CD4-positive, alpha-beta memory T cell (primary cell): ENCODE data around the gene MBD4. TPM values are rescaled to one million over a fixed set of nuclear protein-coding genes. Genes with fewer than 3 reads are reported as not detected.

Experiments used
- CTCF ChIA-PET: fragments of 350-600 bp; sonication (Branson Sonifier 250); formaldehyde crosslinking; loops from one replicate; lab custom pipeline; 2021; ENCODE audit warnings: inconsistent platforms; ENCODE audit not compliant: partially characterized antibody; lab: Charles Lee
- POLR2A ChIA-PET: fragments of 350-600 bp; sonication (Branson Sonifier 250); formaldehyde crosslinking; loops from one replicate; lab custom pipeline; 2021; ENCODE audit not compliant: partially characterized antibody; lab: Charles Lee
- DNase-seq, 5 donors: peaks; one replicate each; pipeline versions ENCODE4 v3.0.0 to v3.0.0-alpha.2; 2020 to 2022; ENCODE audit warnings: mixed read lengths in 1 of 5
- H3K27ac ChIP-seq: one replicate; pipeline ENCODE4 v1.7.0; 2013; ENCODE audit warnings: low read depth, low read length
- H3K27me3 ChIP-seq: 2 replicates; pipeline ENCODE4 v1.7.0; 2013; ENCODE audit warnings: mild to moderate bottlenecking, low read length, moderate library complexity; ENCODE audit not compliant: insufficient read depth
- H3K36me3 ChIP-seq: 2 replicates; pipeline ENCODE4 v1.7.0; 2013; ENCODE audit warnings: mild to moderate bottlenecking, low read length, moderate library complexity; ENCODE audit not compliant: insufficient read depth
- H3K4me1 ChIP-seq: 2 replicates; pipeline ENCODE4 v1.7.0; 2013; ENCODE audit warnings: mild to moderate bottlenecking, low read length, moderate library complexity; ENCODE audit not compliant: insufficient read depth
- H3K4me3 ChIP-seq, 2 donors: one replicate each; pipeline ENCODE4 v1.7.0; 2013; ENCODE audit warnings: low read length in 2 of 2, mild to moderate bottlenecking in 1 of 2
- H3K9me3 ChIP-seq, 2 donors: one replicate each; pipeline ENCODE4 v1.7.0; 2013; ENCODE audit warnings: low read length in 2 of 2, control low read depth in 1 of 2; ENCODE audit not compliant: control insufficient read depth in 1 of 2
- H3K27ac Mint-ChIP-seq, 7 donors: one replicate each; pipeline ENCODE4 v1.8.0; 2020 to 2021; ENCODE audit warnings: mixed read lengths in 7 of 7, mild to moderate bottlenecking in 6 of 7, inconsistent platforms in 3 of 7, moderate library complexity in 3 of 7
- H3K27me3 Mint-ChIP-seq, 2 donors: one replicate each; pipeline ENCODE4 v1.8.0; 2020 to 2021; ENCODE audit warnings: mixed read lengths in 2 of 2
- H3K36me3 Mint-ChIP-seq, 2 donors: one replicate each; pipeline ENCODE4 v1.8.0; 2020 to 2021; ENCODE audit warnings: mixed read lengths in 2 of 2, inconsistent platforms in 1 of 2, mild to moderate bottlenecking in 1 of 2
- H3K4me1 Mint-ChIP-seq, 4 donors: one replicate each; pipeline ENCODE4 v1.8.0; 2020 to 2021; ENCODE audit warnings: mixed read lengths in 4 of 4, mild to moderate bottlenecking in 1 of 4
- H3K4me3 Mint-ChIP-seq, 8 donors: one replicate each; pipeline ENCODE4 v1.8.0; 2020 to 2021; ENCODE audit warnings: mixed read lengths in 8 of 8, mild to moderate bottlenecking in 7 of 8, moderate library complexity in 6 of 8, inconsistent platforms in 3 of 8
- H3K9me3 Mint-ChIP-seq, 8 donors: one replicate each; pipeline ENCODE4 v1.8.0; 2020 to 2021; ENCODE audit warnings: mixed read lengths in 8 of 8, mild to moderate bottlenecking in 5 of 8, inconsistent platforms in 3 of 8, moderate library complexity in 1 of 8
- intact Hi-C: fragments of 100-400 bp; cut with micrococcal nuclease; formaldehyde crosslinking; loops from one replicate; pipeline ENCODE4 v1.15.1; 2023
- polyA plus RNA-seq, 2 donors: library from polyadenylated mRNA; unstranded; fragments of 300-500 nt; fragmentation: Illumina TruSeq; gene quantifications; one replicate each; pipeline ENCODE4 v1.2.3, GENCODE V29; 2021
- total RNA-seq, 2 experiments: library from RNA; stranded (reverse); gene quantifications; one replicate each; pipeline ENCODE4 v1.2.3, GENCODE V29; 2021

Gene MBD4
- total and polyA plus RNA-seq, 4 experiments from 2014 or later, result 36.6 to 58.0 (median 52.6) TPM

DNA sequence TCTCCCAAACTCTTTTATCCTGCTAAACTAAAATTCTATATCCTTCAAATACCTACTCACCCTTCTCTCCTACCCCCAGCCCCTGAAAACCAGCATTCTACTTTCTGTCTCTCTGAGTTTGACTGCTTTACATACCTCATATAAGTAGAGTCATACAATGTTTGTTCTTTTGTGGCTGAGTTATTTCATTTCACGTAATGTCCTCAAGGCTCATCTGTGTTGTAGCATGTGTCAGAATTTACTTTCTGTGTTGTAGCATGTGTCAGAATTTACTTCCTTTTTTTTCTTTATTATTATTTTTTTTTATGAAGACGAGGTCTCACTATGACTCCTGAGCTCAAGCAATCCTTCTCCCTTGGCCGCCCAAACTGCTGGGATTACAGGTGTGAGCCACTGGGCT, 20.4 kb upstream of the MBD4 start:
- Histone ChIP-seq H3K27me3 (no peaks in the 10 kb centered on the region), H3K36me3 (no peaks in the 10 kb centered on the region), H3K4me3 (no peak overlapping the region), H3K27ac (no peak overlapping the region), H3K4me1 (no peaks in the 10 kb centered on the region), H3K9me3 (no peaks in the 10 kb centered on the region)
- ChIA-PET CTCF (no interaction called here), POLR2A (no interaction called here)
- no peak for DNase-seq
- H3K4me3 Mint-ChIP-seq, result no peak overlapping the region
- peaks cover 0 to 2% (median 0%) of the 10 kb centered on the region in 8 donors for H3K9me3 Mint-ChIP-seq
- peak overlapping the region in 5 of 7 donors; percentile 10 to 94 (median 48) for H3K27ac Mint-ChIP-seq
- peaks cover 0 to 14% (median 2%) of the 10 kb centered on the region in 4 donors for H3K4me1 Mint-ChIP-seq
- H3K36me3 Mint-ChIP-seq, result peaks cover 15 to 28% of the 10 kb centered on the region in 2 donors
- intact Hi-C loops, result no loop called here
- no peaks in the 10 kb centered on the region for H3K27me3 Mint-ChIP-seq

DNA sequence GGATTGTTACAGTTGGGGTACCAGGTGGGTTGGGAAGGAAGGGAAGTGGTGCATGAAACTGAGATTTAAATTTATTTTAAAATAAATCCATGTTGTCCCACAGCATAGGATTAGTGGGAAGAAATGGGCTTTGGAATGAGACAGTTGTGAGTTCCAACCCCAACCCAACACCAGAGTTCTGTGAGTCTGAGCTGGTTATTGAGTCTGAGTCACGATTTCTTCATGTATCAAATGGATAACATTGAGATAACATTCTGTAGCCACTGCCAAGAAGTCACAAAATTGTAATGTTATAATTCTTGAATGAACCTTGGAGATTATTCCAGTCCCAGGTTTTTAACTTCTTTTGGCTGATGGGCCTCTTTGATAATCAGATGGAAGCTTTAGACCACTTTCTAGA, 14.0 kb upstream of the MBD4 start:
- CTCF ChIA-PET, result interaction anchor here (0.8 kb wide), 1 partner anchor 33 kb away, joined by 3 read pairs; no protein-coding TSS in a partner anchor
- H3K27ac ChIP-seq, result no peak overlapping the region
- Mint-ChIP-seq H3K9me3 (no peaks in the 10 kb centered on the region), H3K27ac (no peak overlapping the region), H3K4me1 (peaks cover 0 to 8% (median 3%) of the 10 kb centered on the region in 4 donors), H3K36me3 (peaks cover 24 to 53% of the 10 kb centered on the region in 2 donors), H3K27me3 (no peaks in the 10 kb centered on the region), H3K4me3 (no peak overlapping the region)
- H3K9me3 ChIP-seq, result no peaks in the 10 kb centered on the region
- H3K4me3 ChIP-seq, result no peak overlapping the region
- H3K27me3 ChIP-seq, result no peaks in the 10 kb centered on the region
- POLR2A ChIA-PET, result no interaction called here
- no peaks in the 10 kb centered on the region for H3K4me1 ChIP-seq
- DNase-seq, result no peak
- H3K36me3 ChIP-seq, result no peaks in the 10 kb centered on the region
- intact Hi-C loops, result no loop called here

DNA sequence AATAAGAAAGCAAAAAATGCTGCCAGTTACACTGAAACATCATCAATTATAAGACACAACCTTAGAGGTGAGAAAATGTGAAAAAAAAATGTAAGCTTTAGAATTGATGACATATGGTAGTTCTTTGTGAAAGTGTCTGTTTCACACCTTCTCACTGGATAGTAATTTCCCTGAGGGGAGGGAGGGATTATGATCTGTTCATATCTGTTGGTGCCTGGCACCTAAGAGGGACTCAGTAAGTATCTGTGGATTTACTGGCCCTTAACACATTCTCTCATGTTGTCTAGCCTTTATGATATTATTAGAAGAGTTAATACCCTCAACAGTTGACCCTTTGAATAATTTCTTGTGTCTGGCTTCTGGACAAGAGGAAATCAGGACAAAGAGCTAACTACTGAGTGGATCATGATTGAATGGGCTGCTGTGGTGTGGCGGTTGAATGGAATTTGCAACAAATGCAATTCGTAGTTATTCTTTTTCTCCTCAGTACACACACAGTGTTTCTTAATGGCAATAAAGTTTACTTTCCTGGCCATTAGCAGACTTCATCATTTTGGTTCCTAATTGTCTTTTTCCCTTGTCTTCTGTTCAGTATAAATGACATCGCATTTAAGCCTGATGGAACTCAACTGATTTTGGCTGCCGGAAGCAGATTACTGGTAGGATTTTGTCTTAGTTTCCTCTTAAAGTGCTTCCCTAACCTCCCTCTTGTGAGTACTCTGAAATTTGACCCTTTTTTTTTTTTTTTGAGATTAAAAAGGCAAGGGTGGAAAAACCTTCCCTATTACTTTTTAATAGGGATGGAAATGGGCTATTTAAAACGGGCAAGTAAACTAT, 9.7 kb upstream of the MBD4 start:
- CTCF ChIA-PET, result no interaction called here

DNA sequence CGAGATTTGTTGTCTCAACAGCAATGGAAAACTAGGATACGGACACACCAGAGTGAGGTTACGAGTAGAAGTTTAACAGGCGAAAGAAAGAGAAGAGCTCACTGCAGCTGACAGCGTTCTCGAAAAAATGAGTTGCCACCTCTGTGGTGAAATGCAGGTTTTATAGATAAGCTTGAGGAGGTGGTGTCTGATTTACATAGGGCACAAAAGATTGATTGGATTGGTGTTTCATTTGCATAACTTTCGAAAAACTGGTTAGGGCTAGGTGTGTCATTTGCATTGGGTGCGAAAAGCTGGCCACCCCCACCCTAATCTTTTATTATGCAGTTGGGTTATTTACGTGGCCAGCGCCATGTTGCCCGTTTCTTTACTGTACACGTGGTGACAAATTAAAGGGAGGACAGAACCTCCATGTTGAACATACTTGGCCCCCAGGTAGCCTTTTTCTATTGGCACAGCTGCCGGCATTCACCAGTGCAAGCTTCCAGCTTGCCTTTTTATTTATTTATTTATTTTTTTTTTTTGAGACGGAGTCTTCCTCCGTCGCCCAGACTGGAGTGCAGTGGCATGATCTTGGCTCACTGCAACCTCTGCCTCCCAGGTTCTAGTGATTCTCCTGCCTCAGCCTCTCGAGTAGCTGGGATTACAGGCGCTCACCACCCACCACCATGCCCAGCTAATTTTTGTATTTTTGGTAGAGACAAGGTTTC, 8.6 kb upstream of the MBD4 start:
- Mint-ChIP-seq H3K27me3 (no peaks in the 10 kb centered on the region), H3K4me1 (peaks cover 3 to 9% (median 8%) of the 10 kb centered on the region in 4 donors), H3K9me3 (no peaks in the 10 kb centered on the region), H3K27ac (no peak overlapping the region), H3K36me3 (peaks cover 17 to 32% of the 10 kb centered on the region in 2 donors), H3K4me3 (no peak overlapping the region)
- H3K36me3 ChIP-seq, result no peaks in the 10 kb centered on the region
- H3K9me3 ChIP-seq, result no peaks in the 10 kb centered on the region
- POLR2A ChIA-PET, result no interaction called here
- H3K4me1 ChIP-seq, result peaks cover 6% of the 10 kb centered on the region
- intact Hi-C loops, result no loop called here
- H3K27me3 ChIP-seq, result no peaks in the 10 kb centered on the region
- no peak for DNase-seq
- CTCF ChIA-PET, result no interaction called here
- H3K27ac ChIP-seq, result no peak overlapping the region
- H3K4me3 ChIP-seq, result no peak overlapping the region

More for the DNA sequence above, 9.7 kb upstream of the MBD4 start:
- no peaks in the 10 kb centered on the region for H3K27me3 ChIP-seq
- Mint-ChIP-seq H3K4me1 (peaks cover 0 to 4% (median 4%) of the 10 kb centered on the region in 4 donors), H3K9me3 (no peaks in the 10 kb centered on the region), H3K27me3 (no peaks in the 10 kb centered on the region), H3K27ac (no peak overlapping the region), H3K36me3 (peaks cover 19 to 38% of the 10 kb centered on the region in 2 donors), H3K4me3 (no peak overlapping the region)
- no peak overlapping the region for H3K27ac ChIP-seq
- DNase-seq, result no peak
- no peak overlapping the region for H3K4me3 ChIP-seq
- H3K9me3 ChIP-seq, result no peaks in the 10 kb centered on the region
- no peaks in the 10 kb centered on the region for H3K36me3 ChIP-seq
- no peaks in the 10 kb centered on the region for H3K4me1 ChIP-seq
- POLR2A ChIA-PET, result interaction anchor here (1.3 kb wide), 1 partner anchor 10 kb away, joined by 4 read pairs; the partner anchor contains the start of genes IFT122 and MBD4
- intact Hi-C loops, result no loop called here

DNA sequence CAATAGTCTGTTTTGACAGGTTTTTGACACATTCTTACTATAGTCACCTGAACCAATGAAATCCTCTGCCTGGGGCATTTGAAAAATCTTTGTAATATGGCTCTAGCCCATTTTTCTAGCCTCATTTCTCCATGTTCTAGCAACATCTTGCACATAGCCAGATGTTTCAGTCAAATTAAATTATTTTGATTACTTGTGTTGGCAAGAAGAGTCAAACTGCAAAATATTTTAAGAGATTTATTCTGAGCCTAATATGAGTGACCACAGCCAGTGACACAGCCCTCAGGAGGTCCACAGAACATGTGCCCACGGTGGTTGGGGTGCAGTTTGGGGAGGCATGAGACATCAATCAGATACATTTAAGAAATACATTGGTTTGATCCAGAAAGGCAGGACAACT, 7.2 kb upstream of the MBD4 start:
- Mint-ChIP-seq H3K4me3 (no peak overlapping the region), H3K36me3 (peaks cover 4 to 18% of the 10 kb centered on the region in 2 donors), H3K27me3 (no peaks in the 10 kb centered on the region), H3K9me3 (no peaks in the 10 kb centered on the region), H3K4me1 (peaks cover 17 to 22% (median 17%) of the 10 kb centered on the region in 4 donors), H3K27ac (peak overlapping the region in 1 of 7 donors; percentile 12)
- H3K9me3 ChIP-seq, result no peaks in the 10 kb centered on the region
- no peak overlapping the region for H3K4me3 ChIP-seq
- peaks cover 20% of the 10 kb centered on the region for H3K4me1 ChIP-seq
- H3K36me3 ChIP-seq, result no peaks in the 10 kb centered on the region
- H3K27me3 ChIP-seq, result no peaks in the 10 kb centered on the region
- POLR2A ChIA-PET, result no interaction called here
- CTCF ChIA-PET, result interaction anchor here (1.7 kb wide), 1 partner anchor 9 kb away, joined by 3 read pairs; no protein-coding TSS in a partner anchor
- intact Hi-C loops, result no loop called here
- DNase-seq, result no peak
- H3K27ac ChIP-seq, result no peak overlapping the region

DNA sequence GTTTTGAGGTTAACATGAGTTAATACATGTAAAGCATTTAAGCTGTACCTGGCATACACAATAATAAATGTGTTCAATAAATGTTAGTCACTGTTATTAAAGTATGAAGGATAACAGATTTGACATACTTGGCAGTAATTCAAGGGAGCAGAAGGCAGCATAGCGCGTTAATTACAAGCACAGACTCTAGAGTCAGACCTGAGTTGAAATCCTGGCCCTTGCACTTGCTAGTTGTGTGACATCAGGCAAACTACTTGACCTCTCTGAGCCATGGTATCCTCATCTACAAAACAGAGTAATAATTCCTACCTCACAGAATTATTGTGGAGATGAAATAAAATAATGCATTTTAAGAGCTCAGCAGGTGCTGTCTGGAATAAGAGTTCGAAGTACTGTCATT, 5.7 kb upstream of the MBD4 start:
- ChIA-PET CTCF (interaction anchor here (0.9 to 1.7 kb wide), 2 partner anchors 10 to 46 kb away, joined by 3 to 4 read pairs; no protein-coding TSS in a partner anchor), POLR2A (no interaction called here)
- H3K4me1 ChIP-seq, result peaks cover 34% of the 10 kb centered on the region
- Mint-ChIP-seq H3K9me3 (peaks cover 0 to 3% (median 0%) of the 10 kb centered on the region in 8 donors), H3K4me3 (no peak overlapping the region), H3K4me1 (peaks cover 24 to 36% (median 31%) of the 10 kb centered on the region in 4 donors), H3K27ac (peak overlapping the region in 1 of 7 donors; percentile 46), H3K36me3 (peaks cover 0 to 13% of the 10 kb centered on the region in 2 donors), H3K27me3 (no peaks in the 10 kb centered on the region)
- no peak overlapping the region for H3K27ac ChIP-seq
- H3K36me3 ChIP-seq, result no peaks in the 10 kb centered on the region
- no peak overlapping the region for H3K4me3 ChIP-seq
- DNase-seq, result no peak
- H3K9me3 ChIP-seq, result no peaks in the 10 kb centered on the region
- no peaks in the 10 kb centered on the region for H3K27me3 ChIP-seq
- intact Hi-C loops, result no loop called here

DNA sequence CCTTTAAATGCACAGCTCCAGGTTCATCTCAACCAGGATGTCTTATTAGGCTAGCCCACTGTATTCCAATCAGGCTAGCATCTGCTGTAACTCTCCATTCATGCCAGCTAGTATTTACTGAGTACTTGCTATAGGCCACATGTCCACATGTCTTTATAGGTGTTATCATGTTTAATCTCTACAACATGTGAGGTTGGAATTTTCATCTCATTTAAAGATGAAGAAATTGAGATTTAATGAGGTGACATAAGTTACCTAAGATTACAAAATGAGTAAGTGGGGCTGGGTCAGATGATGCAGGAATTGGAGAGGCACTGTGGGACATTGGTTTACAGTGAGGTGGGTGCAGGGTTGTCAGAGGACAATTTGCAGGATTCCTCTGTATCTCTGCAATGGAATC, 3.2 kb upstream of the MBD4 start:
- intact Hi-C loops, result loop anchor here (5.0 kb wide), 2 partner anchors 1391 to 1449 kb away; partner anchors contain the start of genes ATP2C1 and SEC61A1
- no peaks in the 10 kb centered on the region for H3K27me3 Mint-ChIP-seq
- no peaks in the 10 kb centered on the region for H3K27me3 ChIP-seq
- H3K4me1 ChIP-seq, result peaks cover 47% of the 10 kb centered on the region
- H3K36me3 Mint-ChIP-seq, result peaks cover 2 to 12% of the 10 kb centered on the region in 2 donors
- no peaks in the 10 kb centered on the region for H3K36me3 ChIP-seq
- peak overlapping the region in 3 of 8 donors; percentile 44 to 99 (median 71) for H3K4me3 Mint-ChIP-seq
- ChIA-PET POLR2A (interaction anchor here (1.0 to 1.8 kb wide), 2 partner anchors 10 to 127 kb away, joined by 3 to 5 read pairs; a partner anchor contains a TSS), CTCF (no interaction called here)
- peaks cover 32 to 57% (median 44%) of the 10 kb centered on the region in 4 donors for H3K4me1 Mint-ChIP-seq
- H3K4me3 ChIP-seq, result no peak overlapping the region
- no peak for DNase-seq
- no peaks in the 10 kb centered on the region for H3K9me3 ChIP-seq
- peaks cover 0 to 3% (median 0%) of the 10 kb centered on the region in 8 donors for H3K9me3 Mint-ChIP-seq
- peak overlapping the region; percentile 94 to 99 (median 98) for H3K27ac Mint-ChIP-seq
- no peak overlapping the region for H3K27ac ChIP-seq
